NOMO-1 treated with dmso at 0.1 percent for 144 hours (cell line): ENCODE measurements around the gene NBEA.

ENCODE experiments used
- DNase-seq: peaks from one replicate; lab custom pipeline; 2025; ENCODE audit not compliant: unreplicated experiment; lab: John Stamatoyannopoulos, UW

Gene NBEA

DNA sequence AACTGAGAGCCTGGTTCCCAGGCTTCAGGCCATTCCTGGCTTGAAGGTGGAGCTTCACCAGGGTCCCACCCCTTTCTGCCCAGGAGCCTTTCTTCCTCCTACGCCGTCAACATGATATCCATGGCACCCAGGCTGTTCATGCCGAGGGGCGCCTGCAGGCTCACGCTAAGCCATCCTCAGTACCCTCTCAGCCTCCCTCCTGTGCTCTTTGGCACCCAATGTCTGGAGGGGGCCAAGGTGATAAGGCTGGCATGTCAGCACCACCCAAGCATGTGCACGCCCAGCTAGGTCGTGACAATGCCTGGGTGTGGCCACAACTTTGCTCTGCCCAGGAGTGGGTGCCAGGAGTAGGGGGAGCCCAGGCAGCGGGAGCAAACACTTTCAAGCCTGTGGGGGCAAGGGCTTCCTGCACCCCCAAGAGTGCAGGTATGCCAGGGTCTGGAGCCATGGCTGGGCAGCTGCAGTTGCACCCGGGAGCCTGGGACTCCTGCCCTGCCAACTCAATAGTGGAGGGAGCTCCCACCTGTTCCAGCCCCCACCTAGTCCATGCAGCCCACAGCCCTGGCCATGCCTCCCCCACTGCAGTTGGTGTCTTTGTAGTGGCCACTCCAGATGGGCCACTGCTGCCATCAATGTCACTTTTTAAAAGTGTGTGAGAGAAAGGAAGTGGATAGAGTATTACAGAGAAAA, 314.5 kb downstream of the NBEA start:
- no peak for DNase-seq

DNA sequence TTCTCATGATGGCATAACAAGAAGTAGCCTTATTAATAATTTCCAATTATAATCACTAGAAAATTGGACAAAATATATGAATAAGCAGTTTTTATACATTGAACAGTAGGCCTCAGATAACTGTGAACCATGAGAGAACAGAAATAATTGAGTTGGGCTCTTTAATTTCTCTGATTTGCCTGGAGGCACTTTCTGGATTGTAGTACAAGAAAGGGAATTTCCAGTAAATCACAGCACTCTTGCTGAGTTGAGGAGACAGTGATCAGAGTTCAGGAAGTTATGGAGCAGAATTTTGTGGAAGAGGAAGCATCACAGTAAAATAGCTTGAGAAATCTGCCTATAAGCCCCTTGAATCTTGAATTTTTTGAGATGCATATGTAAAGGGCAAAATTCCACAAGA, 318.2 kb downstream of the NBEA start:
- DNase-seq: no peak

DNA sequence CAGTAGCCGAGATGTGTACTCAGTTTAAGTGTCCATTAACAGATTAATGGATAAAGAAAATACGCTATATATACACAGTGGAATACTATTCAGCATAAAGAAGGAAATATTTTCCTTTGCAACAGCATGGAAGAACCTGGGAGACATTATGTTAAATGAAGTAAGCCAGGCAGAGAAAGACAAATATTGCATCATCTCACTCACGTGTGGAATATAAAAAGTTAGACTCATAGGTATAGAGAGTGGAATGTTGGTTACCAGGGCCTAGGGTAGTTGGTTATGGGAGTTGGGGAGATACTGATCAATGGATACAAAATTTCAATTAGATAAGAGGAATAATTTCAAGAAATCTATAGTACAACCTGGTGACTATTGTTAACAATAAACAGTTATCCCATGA, 324.3 kb downstream of the NBEA start:
- no peak for DNase-seq

DNA sequence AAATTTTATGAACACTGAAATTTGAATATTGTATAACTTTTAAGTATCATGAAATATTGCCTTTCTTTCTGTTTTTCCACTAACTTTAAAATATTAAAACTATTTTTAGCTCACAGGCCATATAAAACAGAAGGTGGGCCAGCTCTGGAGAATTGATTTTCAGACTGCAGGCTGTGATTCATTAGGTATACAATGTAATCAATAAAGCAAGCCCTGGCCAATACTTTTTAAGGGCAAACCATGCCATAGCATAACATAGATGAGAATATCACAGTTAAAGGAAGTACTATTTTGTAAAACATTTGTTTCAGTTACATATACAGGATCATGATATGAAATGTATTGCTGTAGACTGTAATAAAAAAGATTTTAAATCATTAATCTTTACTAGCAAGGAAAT, 336.8 kb downstream of the NBEA start:
- no peak for DNase-seq

DNA sequence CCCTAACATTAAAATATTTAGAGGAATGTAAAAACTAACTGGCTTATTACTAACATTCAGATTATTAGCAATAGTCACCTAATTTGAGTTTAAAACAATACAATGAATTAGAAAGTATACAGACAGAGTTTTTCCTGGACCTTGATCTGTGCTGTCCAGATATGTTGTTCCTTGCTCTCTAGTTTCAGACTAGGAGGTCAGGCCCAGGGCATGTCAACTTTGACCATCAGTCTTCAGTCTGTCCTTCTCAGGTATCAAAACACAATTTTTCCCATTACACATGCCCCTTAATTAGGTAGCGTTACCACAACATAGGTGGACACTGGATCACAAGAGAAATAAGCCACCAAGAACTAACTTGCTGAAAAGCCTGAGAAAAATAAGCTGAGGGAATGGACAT, 337.4 kb downstream of the NBEA start:
- DNase-seq: no peak

DNA sequence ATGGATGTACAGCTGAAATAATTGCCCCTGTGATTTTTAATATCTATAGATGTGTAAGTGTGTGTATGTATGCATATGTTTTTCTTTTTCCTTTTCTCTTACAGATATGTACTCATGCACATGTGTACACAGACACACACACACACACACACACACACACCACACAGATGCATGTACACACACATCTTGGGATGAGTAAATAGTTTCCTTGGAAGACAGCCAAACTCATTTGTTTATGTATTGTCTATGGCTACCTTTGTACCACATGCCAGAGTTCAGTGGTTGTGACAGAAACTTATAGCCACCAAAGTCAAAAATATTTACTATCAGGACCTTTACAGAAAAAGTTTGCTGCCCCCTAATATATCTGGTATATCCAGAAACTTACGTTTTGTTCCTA, 341.8 kb downstream of the NBEA start:
- no peak for DNase-seq

DNA sequence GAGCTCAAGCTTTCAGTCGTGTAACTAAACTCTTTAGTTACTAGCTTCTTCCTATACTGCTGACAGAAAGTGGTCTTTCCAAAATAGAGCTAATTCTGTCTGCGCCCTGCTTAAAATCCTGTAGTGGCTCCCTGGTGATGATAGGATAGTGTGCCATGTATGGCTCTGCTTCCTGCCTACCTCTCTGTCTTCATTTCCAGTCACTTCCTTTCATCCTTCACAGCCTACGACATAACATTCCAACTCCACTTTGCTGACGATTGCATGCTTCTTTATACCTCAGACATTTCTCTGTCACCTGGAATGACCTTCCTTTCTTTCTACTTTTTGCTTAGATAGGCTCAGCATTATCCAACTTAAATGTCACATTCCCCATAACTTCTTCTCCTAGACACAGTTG, 343.6 kb downstream of the NBEA start:
- DNase-seq: no peak

DNA sequence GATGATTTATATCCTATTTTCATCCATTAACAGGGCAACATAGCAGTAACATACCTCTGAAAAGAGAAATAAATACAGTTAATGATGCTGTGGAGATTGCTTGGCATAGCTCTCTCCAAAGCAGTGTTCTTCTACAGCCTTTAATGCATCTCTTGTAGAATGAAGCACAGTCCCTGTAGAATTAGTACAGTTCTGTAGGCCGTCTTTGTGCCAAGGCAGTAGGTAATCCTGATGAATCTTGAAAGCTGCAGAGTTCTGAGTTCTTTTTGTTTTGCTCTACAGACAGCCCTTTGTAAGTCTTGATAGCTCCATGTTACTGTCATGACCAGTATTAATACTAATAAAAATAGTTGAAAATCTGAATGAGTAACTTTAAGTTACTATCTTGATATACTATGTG, 350.3 kb downstream of the NBEA start:
- no peak for DNase-seq

DNA sequence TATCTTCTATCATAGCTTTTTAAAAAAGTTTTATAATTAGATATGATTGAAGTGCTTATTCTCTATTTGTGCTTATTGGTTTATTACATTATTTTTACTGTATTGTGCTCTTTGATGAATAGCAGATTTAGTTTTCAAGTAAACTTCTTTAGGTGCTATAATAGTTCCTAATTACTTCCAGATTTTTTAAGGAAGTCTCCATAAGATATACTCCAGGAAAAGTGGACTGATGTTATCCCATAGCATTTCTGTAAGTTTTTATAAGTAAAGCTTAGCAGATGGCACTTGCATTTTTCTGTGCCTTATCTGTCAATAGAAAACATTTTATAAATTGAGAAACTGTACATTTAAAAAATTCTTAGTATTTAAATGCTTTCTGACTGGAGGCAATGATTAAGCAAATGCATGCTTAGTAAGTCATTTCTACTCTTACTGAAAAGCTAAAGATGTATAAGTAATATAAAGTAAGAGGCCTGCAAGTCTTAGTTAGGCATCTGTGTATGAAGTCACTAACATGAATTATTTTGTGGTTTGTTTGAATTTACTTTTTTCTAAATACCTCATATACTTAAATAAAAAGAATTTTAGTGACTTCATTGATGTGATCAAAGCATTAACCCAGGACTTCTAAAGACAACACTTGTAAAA, 351.6 kb downstream of the NBEA start:
- DNase-seq: no peak

DNA sequence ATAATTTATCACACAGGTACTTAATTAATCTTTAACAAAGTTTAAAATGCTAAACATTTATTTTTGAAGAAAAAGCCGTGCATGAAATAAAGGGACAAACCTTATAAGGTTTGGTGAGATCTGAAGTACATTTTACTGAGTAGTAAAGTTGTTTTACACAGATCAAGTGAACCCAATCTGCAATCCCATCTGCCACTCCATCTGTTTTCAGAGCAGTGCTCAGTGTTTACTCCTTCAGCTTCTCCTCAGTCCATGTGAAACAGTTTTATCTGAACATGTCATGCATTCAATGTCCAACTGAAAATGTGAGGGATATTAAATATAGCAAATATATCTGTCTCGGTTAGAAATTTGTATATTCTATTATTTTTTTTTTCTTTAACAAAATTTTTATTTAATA, 367.6 kb downstream of the NBEA start:
- no peak for DNase-seq

DNA sequence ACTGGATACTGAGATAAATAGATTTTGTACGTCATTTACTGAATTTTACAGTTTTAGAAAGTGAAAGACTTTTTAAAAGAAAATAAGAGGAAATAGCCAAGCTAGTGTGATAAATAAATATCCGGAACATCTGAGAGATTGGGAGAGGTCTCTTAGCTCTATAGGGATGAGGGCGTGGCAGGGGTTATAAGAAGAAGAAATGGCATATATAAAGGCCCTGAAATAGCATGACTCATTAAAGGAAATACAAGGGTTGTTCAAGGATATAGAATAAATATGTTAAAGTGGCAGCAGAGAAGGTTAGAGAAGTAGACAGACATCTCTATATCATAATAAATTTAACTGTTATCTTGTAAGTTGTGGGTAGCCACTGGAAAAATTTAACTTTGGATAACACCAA, 390.1 kb downstream of the NBEA start:
- DNase-seq: no peak

DNA sequence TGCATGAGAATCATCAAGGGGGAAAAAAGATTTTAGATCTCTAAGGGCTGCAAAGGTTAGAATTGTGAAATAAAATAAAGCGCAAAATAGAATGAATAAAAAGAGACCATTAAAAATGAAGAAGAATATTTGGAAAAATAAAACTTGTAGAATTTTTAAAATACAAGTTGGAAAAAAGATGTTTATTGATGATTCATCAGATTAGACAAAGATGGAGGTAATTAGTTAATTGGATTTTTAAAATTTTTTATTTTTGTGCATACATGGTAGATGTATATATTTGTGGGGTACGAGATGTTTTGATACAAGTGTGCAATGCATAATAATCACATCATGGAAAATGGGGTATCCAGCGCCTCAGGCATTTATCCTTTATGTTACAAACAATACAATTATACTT, 391.1 kb downstream of the NBEA start:
- no peak for DNase-seq

DNA sequence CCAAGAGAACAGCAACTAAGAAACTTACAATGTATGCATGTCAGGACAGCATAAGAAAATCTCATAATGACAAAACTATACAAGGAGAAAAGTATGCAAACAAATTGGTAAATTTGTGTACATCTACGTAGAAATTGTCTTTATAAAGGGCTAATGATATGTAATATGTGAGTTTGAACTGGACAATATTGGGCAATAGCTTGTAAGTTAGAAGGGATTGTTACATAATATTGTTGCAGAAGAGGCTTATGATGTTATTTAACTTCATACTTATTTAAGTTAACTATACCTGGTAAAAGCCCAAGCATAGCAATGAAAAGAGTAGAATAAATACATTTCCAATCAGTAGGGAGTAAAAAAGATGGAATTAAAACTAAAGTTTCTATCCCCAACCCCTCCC, 400.4 kb downstream of the NBEA start:
- no peak for DNase-seq

DNA sequence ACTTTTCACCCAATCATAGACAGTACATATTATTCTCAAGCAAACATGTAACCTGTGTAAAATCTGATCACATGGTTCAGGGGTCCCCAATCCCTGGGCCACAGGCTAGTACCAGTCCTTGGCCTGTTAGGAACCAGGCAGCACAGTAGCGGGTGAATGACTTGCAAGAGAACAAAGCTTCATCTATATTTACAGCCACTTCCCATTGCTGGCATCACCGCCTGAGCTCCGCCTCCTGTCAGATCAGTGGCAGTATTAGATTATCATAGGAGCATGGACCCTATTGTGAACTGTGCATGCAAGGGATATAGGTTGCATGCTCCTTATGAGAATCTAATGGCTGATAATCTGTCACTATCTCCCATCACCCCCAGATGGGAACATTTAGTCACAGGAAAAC, 401.3 kb downstream of the NBEA start:
- no peak for DNase-seq

DNA sequence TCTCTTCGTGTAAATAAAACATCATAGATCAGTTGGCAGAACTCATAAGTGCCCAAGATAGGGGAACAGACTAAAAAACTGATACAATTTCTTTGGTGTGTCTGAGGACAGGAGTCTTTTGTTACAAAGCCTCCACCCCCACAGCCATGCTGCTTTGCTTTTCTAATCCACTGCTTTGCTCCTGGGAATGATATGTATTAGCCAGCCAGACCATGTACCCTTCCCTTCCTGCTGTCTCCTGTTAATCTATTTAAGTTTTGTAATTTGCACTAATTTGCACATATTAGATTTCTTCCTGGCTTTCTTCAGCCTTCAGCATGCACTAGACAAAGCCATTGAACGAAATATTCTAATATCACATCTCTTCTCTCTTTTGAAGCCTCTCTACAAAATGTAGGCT, 403.9 kb downstream of the NBEA start:
- no peak for DNase-seq

DNA sequence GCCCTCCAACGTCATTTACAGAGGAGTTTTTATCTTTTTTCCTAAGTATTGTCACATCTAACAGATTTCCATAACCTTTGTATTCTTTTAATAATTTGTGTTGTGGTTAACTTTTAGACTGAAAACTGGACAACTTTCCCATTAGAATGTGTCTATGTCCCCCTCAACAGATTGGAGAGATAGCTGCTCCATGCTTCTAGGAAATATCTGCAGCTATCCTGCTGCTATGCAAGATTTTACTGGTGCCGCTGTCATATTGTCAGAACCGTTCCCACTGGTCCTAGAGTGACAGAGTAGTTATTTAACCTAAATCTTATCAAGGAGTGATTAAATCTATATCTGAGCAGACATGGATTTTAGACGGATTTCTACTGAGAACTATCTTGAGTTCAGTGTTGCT, 404.4 kb downstream of the NBEA start:
- no peak for DNase-seq

DNA sequence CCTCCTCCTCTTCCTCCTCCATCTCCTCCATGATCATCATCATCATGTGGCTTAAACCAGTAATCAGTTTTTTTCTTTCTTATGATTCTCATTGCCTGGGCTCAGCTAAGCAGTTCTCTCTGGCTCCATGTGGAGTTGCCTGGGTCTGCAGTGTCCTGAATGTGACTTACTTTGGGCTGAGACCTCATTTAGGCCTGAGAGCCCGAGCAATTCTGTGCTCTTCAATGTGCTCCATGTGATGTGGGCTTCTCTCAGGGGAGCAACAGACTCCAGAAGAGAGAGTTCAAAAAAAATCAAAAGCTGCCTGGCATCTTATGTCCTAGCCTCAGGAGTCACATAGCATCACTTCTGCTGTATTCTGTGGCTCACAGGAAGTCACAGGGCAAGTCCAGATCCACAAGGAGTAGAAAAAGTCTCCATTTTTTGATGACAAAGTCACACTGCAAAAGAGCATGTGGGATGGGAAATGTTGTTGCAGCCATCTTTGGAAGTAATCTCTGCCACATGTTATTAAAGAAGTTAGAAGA, 405.7 kb downstream of the NBEA start:
- DNase-seq: no peak

DNA sequence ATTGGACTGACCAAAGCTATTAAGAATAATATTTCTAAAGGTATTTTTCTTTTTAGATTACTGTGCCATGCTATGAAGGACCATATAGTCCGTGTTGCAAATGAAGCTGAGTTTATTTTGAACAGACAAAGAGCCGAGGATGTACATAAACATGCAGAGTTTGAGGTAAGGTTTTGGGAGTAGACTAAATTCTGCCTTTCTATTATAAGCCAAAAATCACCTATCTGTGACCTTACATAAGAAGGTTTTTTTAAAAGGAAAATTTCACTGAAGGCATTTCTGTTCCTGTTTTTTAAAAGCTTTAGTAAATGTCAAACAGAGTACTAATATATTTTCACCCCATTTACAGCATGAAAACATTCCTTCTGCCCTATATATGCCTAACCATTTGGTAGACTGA, 407.0 kb downstream of the NBEA start:
- no peak for DNase-seq

DNA sequence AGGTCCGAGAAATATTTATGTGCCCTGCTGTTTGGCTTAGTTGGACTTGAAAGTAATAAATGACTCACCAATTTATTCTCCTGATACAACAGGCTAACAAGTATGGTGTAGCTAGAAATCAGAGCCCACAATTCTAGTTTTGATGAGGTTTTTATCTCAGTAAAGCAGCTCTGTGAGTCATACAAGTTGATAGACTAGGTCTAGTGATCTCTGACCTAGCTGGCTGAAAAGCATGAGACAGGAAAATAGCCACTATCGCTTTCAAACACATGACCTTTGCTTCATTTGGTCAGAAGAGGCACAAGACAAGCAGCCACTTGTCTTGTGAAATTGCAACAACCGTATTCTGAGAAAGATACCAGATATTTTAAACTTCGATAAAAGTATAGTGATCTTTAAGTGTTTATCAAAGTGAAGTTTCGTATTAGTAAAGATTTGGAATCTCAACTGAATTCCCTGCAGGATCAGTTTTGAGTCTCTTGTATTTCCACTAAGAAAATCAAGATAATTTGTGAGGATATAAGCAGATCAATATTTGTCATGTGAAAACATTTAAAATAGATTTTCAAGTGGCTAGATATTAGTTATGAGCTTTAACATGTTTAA, 407.7 kb downstream of the NBEA start:
- no peak for DNase-seq

DNA sequence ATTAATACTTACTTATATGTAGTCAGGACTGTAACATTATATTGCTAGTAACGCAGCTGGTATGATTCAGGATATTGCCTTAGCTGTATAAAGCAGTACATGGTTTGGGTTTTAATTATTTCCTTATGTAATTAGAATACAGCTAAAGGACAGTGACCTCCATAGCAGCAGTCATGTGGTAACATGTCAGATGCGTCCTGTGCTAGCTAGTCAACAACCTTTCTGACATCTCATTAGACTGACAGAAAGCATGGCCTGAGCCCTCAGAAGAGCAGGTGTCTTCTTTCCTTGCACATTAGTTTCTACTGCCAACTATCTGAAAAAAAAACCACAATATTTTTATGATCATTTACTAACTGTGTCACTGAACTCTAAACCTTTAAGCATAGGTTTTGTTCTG, 412.2 kb downstream of the NBEA start:
- DNase-seq: no peak

DNA sequence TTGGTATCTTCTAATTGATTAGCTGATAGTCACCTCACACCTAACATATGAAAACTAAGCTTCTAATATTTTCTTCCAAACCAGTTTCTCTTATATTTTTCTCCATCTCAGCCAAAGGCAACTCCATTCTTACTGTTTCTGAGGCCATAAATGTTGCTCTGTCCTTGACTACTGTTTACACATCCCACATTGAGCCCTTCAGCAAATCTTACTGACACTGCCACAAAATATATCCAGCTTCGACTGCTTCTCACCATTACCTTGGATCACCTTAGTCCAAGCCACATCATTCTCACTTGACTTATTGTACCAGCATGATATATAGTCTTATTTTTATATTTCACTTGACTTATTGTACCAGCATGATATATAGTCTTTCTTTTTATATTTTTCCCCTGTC, 412.8 kb downstream of the NBEA start:
- DNase-seq: no peak

DNA sequence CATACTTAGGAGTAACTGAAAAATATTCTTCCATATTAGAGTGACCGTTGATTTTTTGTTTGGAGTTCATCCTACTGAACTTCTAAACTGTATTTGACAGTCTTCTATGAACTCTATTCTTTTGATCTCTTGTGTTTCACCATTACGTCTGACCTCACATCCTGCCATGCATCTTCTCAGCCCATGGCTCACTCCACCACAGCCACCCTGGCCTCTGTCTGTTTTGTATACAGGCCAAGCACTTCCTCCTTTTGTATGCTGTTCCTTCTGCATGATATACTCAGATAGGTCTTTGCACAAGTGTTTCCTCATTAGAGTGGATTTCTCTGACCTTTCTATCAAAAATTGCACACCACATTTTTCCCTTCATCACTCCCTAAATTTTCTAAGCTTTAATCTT, 414.5 kb downstream of the NBEA start:
- no peak for DNase-seq

DNA sequence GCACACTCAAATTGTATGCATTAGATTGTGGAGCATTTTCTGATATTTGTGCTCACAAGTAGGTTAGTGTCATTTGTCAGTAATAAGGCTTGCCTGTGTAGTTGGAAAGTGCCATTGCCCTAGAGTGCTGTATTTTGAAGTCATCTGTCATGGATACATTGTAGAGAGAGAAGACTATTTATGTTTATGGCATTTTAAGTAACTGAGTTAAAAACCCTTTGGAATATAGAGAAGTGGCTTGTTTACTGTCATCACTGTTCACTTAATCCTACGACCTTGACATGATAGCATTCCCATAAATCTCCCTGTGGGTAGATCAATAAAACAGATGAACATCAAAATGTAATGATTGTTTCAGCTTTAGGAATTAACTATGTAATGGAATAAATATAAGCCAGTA, 423.8 kb downstream of the NBEA start:
- DNase-seq: no peak
